ENCODE data around the gene RNF152.

- TF ChIP-seq CEBPB (IDR thresholded peaks at IDR 0.05; ENCODE audit: low read depth, low read length): no peak
- TF ChIP-seq POLR2A (IDR thresholded peaks at IDR 0.05; ENCODE audit: low read depth, low read length): no peak
- no peak for TF ChIP-seq CTCF (conservative IDR thresholded peaks at IDR 0.05; ENCODE audit: low read depth, low read length)
- no peak for TF ChIP-seq BHLHE40 (IDR thresholded peaks at IDR 0.05; ENCODE audit: low read depth, low read length)
- TF ChIP-seq RAD21 (IDR thresholded peaks at IDR 0.05; ENCODE audit: low read length): no peak
Observed at GRCh38 chr18:61855449-61856378, 37.1 kb downstream of the RNF152 start.

Data from IMR-90 (cell line).